Psoas muscle (tissue), 8 donors: ENCODE data around the gene EMX1. TPM values are rescaled to one million over a fixed set of nuclear protein-coding genes. Genes with fewer than 3 reads are reported as not detected.

Source experiments
- ATAC-seq, 4 donors: fragments of 200-7000 bp; cut with Tn5 transposase; one replicate each; pipeline ENCODE4 v1.9.1; 2020; ENCODE audit warnings: moderate library complexity in 3 of 4, mild to moderate bottlenecking in 2 of 4
- DNase-seq, 2 donors: peaks; one replicate each; pipeline ENCODE4 v3.0.0-alpha.2; 2020
- H3K27ac ChIP-seq: fragments of 200-600 bp; one replicate; pipeline ENCODE4 v1.8.0; 2022
- H3K27me3 ChIP-seq, 3 donors: fragments of 200-600 bp in 1 of 3; one replicate each; pipeline versions ENCODE4 v1.6.1 to v1.8.0; 2013 to 2022; ENCODE audit warnings: low read length in 2 of 3, mild to moderate bottlenecking in 2 of 3, moderate library complexity in 1 of 3; ENCODE audit not compliant: insufficient read depth in 3 of 3
- H3K36me3 ChIP-seq, 2 donors: fragments of 200-600 bp in 1 of 2; one replicate each; pipeline versions ENCODE4 v1.6.1 to v1.8.0; 2013 to 2022; ENCODE audit warnings: low read depth in 1 of 2, mild to moderate bottlenecking in 1 of 2, moderate library complexity in 1 of 2; ENCODE audit not compliant: insufficient read depth in 1 of 2
- H3K4me1 ChIP-seq: fragments of 200-600 bp; one replicate; pipeline ENCODE4 v1.8.0; 2022
- H3K4me3 ChIP-seq: fragments of 200-600 bp; one replicate; pipeline ENCODE4 v1.8.0; 2022; ENCODE audit warnings: mild to moderate bottlenecking
- H3K9me3 ChIP-seq: fragments of 200-600 bp; one replicate; pipeline ENCODE4 v1.8.0; 2022
- CTCF ChIP-seq: fragments of 200-600 bp; IDR thresholded peaks from one replicate; pipeline ENCODE4 v1.8.0; 2022; ENCODE audit warnings: antibody characterized with exemption
- WGBS, 3 donors: extraction: QIAGEN DNeasy Blood & Tissue Kit; methylation state at CpG; one replicate each; pipeline versions ENCODE4 v1.1.6 to v1.1.7; 2013; 5-methylcytosine and 5-hydroxymethylcytosine counted together
- intact Hi-C, 2 donors: fragments of 100-400 bp; cut with DNase I; formaldehyde crosslinking; loops; one replicate each; pipeline versions ENCODE4 v1.11.0 to v1.14.2; 2022
- polyA plus RNA-seq, 3 donors: library from polyadenylated mRNA; stranded (reverse); fragments of 200-250 nt; gene quantifications; one replicate each; pipeline ENCODE4 v1.2.3, GENCODE V29; 2013
- total RNA-seq, 4 donors: library from RNA; stranded (reverse); fragmentation: NEBNext Ultra II Directional in 2 of 4; extraction: Animal tissue kit (Norgen Biotek cat#: 25700) in 2 of 4; gene quantifications; one replicate each; pipeline versions ENCODE4 v1.2.1 to v1.2.4, GENCODE V29; 2021 to 2023
- donor health status: healthy with polysubstance abuse.
- donor health status: DM: no; HTN: no; CAD: no; lungs with moderate emphysema.
- donor health status: Bipolar disorder and iron deficiency.
- donor health status: healthy.
- donor health status: DM: yes; HTN: yes; CAD: no.
- donor health status: DM: no; HTN: no; CAD: no.
- donor health status: DM: no; HTN: no; CAD: no.
- donor health status: DM: yes; HTN: yes; CAD: no.

The EMX1 gene
- total and polyA plus RNA-seq, 7 donors: 0.01 TPM; not detected in 6

- intact Hi-C loops: loop anchor here (5.0 to 10.0 kb wide), 3 partner anchors 78 to 280 kb away; no protein-coding TSS in a partner anchor
- WGBS, 3 donors: 84 to 95% (median 91%) methylated on average over 9 of the region's 9 CpGs
- DNase-seq (no peak), ATAC-seq (no peak)
- Histone ChIP-seq H3K4me1 (peaks cover 5% of the 10 kb centered on the region), H3K4me3 (no peak overlapping the region), H3K27ac (no peak overlapping the region), H3K9me3 (no peaks in the 10 kb centered on the region), H3K36me3 (peaks cover 0 to 12% of the 10 kb centered on the region in 2 donors), H3K27me3 (peaks cover 0 to 25% (median 4%) of the 10 kb centered on the region in 3 donors)
- no peak for TF ChIP-seq CTCF
These were observed 22.8 kb upstream of the EMX1 start for GRCh38 chr2:72894514-72894913.

- no peak overlapping the region for H3K27ac ChIP-seq
- ATAC-seq (no peak), DNase-seq (no peak)
- peaks cover 0 to 12% of the 10 kb centered on the region in 2 donors for H3K36me3 ChIP-seq
- TF ChIP-seq CTCF: no peak
- H3K27me3 ChIP-seq: peaks cover 0 to 25% (median 4%) of the 10 kb centered on the region in 3 donors
- 7 to 10% (median 7%) methylated on average over 4 of the region's 4 CpGs for WGBS, 3 donors
- intact Hi-C loops: loop anchor here in 1 of 2 donors (10.0 kb wide), 1 partner anchor 280 kb away; no protein-coding TSS in a partner anchor
- H3K4me3 ChIP-seq: no peak overlapping the region
- H3K4me1 ChIP-seq: peaks cover 5% of the 10 kb centered on the region
- no peaks in the 10 kb centered on the region for H3K9me3 ChIP-seq
These were observed 22.2 kb upstream of the EMX1 start for GRCh38 chr2:72895154-72895553.

- Histone ChIP-seq H3K27me3 (peaks cover 0 to 25% (median 6%) of the 10 kb centered on the region in 3 donors), H3K4me1 (peaks cover 5% of the 10 kb centered on the region), H3K36me3 (peaks cover 0 to 12% of the 10 kb centered on the region in 2 donors), H3K27ac (no peak overlapping the region), H3K4me3 (no peak overlapping the region), H3K9me3 (no peaks in the 10 kb centered on the region)
- ATAC-seq (peak in 3 of 4 donors; percentile 19 to 59 (median 50)), DNase-seq (peak in 1 of 2 donors; percentile 21)
- 4 to 6% (median 5%) methylated on average over 16 of the region's 16 CpGs for WGBS, 3 donors
- intact Hi-C loops: loop anchor here in 1 of 2 donors (10.0 kb wide), 1 partner anchor 279 kb away; no protein-coding TSS in a partner anchor
- TF ChIP-seq CTCF: no peak
These were observed 21.5 kb upstream of the EMX1 start for GRCh38 chr2:72895759-72896281.

GRCh38 chr2:72896446-72896845 lies 20.9 kb upstream of the EMX1 start:
- Histone ChIP-seq H3K9me3 (no peaks in the 10 kb centered on the region), H3K4me3 (no peak overlapping the region), H3K27me3 (peaks cover 0 to 25% (median 6%) of the 10 kb centered on the region in 3 donors), H3K36me3 (peaks cover 0 to 8% of the 10 kb centered on the region in 2 donors), H3K4me1 (peaks cover 5% of the 10 kb centered on the region), H3K27ac (no peak overlapping the region)
- no peak for TF ChIP-seq CTCF
- intact Hi-C loops: loop anchor here in 1 of 2 donors (10.0 kb wide), 1 partner anchor 278 kb away; no protein-coding TSS in a partner anchor
- DNase-seq (no peak), ATAC-seq (no peak)
- 79 to 86% (median 81%) methylated on average over 4 of the region's 4 CpGs for WGBS, 3 donors
